Effector memory CD4-positive, alpha-beta T cell (primary cell): Measurements from ENCODE around the gene SLC22A31.

Experiments
- DNase-seq, 3 donors: peaks; one replicate each; pipeline ENCODE4 v3.0.0-alpha.2; 2020
- H3K27ac ChIP-seq: 2 replicates; pipeline ENCODE4 v1.7.0; 2013; ENCODE audit warnings: mild to moderate bottlenecking, low read length, moderate library complexity; ENCODE audit not compliant: insufficient read depth, poor library complexity, severe bottlenecking
- H3K27me3 ChIP-seq: replicated peaks from 2 replicates; pipeline ENCODE4 v1.7.0; 2013; ENCODE audit warnings: mild to moderate bottlenecking, low read length; ENCODE audit not compliant: insufficient read depth, control insufficient read depth, poor library complexity, severe bottlenecking
- H3K36me3 ChIP-seq: 2 replicates; pipeline ENCODE4 v1.7.0; 2013; ENCODE audit warnings: mild to moderate bottlenecking, low read length, moderate library complexity; ENCODE audit not compliant: control insufficient read depth, insufficient read depth
- H3K4me1 ChIP-seq: 2 replicates; pipeline ENCODE4 v1.7.0; 2013; ENCODE audit warnings: low read length, mild to moderate bottlenecking; ENCODE audit not compliant: control insufficient read depth, insufficient read depth, poor library complexity, severe bottlenecking
- H3K4me3 ChIP-seq: 2 replicates; pipeline ENCODE4 v1.7.0; 2013; ENCODE audit warnings: low read length, low read depth, mild to moderate bottlenecking; ENCODE audit not compliant: insufficient read depth, poor library complexity, severe bottlenecking
- H3K9me3 ChIP-seq: 2 replicates; pipeline ENCODE4 v1.7.0; 2013; ENCODE audit warnings: mild to moderate bottlenecking, low read length, moderate library complexity; ENCODE audit not compliant: control insufficient read depth

The SLC22A31 gene

DNA sequence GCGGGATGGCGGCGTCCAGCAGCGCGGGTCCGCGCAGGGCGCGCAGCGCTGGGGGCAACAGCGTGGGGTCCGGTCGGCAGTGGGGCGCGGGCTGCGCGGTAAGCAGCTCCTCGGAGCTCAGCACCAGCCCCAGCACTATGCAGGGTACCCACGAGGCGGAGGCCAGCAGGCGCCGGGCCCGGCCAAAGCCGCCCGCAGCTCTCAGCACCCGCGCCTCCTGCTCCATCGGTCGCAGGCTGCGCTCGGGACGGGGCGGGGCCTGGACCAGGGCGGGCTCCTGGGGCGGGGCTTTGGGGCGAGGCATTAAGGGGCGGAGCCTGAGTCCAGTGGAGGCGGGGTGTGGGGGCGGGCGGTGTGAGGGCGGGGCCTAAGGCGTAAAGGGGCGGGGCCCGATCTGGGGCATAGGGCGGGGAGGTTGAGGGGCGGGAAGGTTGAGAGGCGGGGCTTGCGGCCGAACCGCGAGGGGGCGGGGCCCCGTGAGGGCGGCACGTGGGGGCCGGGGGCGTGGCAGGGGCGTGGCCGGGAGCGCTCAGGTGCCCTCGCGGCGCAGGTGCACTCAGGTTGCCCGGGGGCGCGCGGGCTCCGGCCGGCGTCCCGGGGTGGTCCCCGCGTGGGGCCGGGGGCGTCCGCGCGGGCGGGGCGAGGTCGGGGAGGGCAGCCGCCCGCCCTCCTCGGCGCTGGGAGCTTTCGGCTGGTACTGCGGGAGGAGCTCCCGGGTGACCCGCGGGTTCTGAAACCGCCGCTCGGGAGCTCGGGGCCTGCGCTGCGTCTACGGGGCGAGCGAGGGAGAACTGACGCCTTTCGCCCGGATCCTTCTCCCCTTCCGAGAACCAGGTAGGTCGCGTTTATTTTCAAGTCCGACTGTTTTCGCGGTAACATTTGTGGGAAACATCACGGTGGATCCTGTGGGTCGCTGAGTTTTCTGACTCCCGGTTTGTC is 1.4 kb upstream of the SLC22A31 start:
- H3K27me3 ChIP-seq = peaks cover 19% of the 10 kb centered on the region
- H3K9me3 ChIP-seq = no peaks in the 10 kb centered on the region
- H3K36me3 ChIP-seq = no peaks in the 10 kb centered on the region
- no peak overlapping the region for H3K4me3 ChIP-seq
- peak; percentile 62 to 68 (median 66) for DNase-seq
- H3K27ac ChIP-seq = no peak overlapping the region
- H3K4me1 ChIP-seq = peaks cover 15% of the 10 kb centered on the region

DNA sequence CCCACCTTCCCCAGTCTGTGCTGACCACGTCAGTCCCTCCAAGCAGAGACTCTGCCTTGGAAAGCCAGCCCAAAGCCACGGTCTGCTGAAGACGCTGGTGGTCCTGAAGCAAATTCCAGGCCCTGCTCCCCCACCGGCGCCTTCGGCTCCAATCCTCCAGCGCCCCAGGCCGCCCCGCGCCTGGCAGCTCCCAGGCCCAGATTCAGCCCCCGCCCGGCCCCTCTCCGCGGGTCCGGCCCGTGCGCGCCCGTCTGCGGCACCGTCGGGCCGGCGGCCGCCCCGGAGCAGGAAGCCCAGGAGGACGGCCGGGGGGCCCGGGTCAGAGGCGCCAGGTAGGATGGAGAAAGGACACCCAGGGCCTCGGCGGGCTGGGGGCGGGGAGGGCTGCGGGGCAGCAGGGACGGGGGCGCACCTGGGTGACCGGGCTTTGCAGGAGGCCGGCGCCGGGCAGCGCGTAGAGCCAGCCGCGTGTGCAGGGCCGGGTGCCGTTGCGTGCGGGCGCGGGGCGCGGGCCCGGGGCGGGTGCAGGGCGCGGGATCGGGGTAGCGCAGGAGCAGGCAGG is 594 bp upstream of the SLC22A31 start:
- no peak overlapping the region for H3K4me3 ChIP-seq
- H3K9me3 ChIP-seq = no peaks in the 10 kb centered on the region
- peaks cover 19% of the 10 kb centered on the region for H3K27me3 ChIP-seq
- DNase-seq = no peak
- H3K36me3 ChIP-seq = no peaks in the 10 kb centered on the region
- peaks cover 15% of the 10 kb centered on the region for H3K4me1 ChIP-seq
- no peak overlapping the region for H3K27ac ChIP-seq

DNA sequence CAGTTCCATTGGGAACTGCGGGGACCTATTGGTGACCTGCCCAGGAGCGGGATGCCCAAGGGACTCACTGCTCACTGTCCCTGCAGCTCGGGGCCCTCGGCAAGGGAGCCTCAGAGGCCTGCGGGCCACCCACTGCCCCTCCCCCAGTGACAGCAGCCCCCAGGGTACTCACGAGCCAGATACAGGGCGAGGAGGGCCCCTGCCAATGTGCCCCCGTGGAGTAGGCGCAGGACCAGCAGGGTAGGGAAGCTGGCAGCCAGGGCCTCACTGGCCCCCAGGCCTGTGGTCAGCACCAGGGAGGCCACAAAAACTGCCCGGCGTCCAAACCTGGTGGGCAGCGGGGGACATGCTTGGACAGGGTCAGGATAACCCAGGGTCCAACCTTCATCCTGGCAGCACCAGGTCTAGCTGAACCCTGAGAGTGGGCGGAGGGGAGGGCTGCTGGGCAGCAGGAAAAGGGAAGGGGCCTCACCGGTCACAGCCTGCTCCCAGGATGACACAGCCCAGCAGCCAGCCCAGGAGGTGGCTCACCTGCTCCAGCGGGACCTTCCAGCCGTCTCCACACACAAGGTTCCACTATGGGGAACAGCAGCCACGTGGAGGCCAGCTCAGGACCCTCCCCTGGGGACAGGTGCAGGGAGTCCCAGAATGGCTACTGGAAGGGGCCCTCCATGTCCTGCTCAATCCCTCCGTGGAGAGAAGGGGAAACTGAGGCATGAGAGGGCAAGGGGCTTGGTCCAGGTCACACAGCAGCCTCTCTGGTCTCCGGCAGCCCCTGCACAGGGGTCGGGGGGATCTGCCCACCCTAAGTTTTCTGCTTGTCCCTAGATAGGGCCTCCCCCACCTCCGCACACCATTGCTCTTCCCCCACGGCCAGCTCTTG is 855 bp downstream of the SLC22A31 start:
- no peak for DNase-seq
- Histone ChIP-seq H3K27ac (no peak overlapping the region), H3K27me3 (peaks cover 19% of the 10 kb centered on the region), H3K36me3 (no peaks in the 10 kb centered on the region), H3K9me3 (no peaks in the 10 kb centered on the region), H3K4me3 (no peak overlapping the region), H3K4me1 (peaks cover 15% of the 10 kb centered on the region)

DNA sequence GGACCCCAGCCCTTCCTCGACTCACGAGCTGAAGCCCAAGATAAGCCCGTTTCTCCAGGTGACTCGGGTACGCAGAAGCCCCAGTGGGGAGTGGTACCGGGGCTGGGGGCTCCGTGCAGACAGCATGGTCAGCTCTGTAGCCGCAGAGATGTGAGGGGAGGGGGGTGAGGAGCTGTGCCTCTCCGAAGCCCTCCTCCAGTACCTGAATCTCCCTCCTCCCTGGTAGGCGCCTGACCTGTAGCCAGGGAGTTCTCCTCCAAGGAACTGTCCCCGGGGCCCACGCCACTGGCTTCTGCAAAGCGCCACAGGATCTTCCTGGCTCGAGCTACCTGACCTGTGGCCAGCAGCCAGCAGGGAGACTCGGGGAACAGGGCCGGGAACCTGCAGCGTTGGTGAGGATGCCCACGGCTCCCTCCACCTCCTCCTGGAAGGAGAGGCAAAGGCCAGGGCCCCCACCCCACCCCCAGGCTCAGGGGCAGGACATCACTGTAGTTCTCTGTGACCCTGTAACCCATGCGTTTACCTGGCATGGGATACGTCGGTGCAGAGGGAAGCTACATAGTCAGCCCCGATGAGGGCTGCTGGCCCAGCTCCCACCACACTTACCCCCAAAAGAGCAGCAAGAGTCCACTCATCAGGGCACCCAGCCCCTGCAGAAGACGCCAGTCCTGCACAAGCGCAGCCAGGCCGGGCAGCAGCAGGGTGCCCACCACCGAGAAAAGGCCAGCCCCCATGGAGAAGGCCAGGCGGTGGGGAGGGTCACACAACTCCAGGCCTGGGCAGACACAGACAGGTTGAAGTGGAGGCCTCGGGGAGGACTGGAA is 1.7 kb downstream of the SLC22A31 start:
- Histone ChIP-seq H3K4me1 (peaks cover 15% of the 10 kb centered on the region), H3K27ac (no peak overlapping the region), H3K9me3 (no peaks in the 10 kb centered on the region), H3K27me3 (peaks cover 19% of the 10 kb centered on the region), H3K36me3 (no peaks in the 10 kb centered on the region), H3K4me3 (no peak overlapping the region)
- no peak for DNase-seq

DNA sequence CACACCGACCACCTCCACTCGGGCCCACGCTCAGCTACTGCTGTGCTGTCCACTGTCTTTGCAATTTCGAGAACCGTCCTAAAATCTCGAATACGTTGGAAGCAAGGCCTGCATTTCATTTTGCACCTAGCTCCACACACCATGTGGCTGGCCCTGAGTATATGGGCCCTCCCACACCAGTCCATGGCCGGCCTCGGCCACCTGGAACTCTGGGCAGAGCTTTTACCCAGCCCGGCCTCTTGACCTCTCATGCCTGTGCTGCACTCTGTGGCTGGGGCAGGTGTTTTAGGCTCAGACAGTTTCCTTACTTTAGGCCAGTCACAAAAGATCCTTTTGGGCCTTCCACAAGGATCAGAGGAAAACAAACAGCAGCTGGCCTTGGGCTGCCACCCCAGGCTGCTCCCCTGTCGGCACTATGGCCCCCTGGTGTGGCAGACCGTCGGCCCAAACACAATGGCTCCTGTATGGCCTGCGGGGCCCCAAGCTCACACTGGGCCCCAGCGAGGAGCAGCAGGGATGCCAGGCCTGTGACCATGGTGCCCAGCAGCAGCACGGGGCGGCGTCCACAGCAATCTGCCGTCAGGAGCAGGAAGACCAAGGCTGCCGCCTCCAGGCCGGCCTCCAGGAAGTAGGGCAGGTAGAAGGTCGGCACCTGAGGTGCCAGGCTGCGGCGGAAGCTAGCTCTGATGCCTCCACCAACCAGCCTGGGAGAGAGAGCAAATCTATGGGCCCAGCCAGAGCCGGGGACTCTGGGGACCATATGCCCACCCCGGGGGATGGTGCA is 2.5 kb downstream of the SLC22A31 start:
- peaks cover 19% of the 10 kb centered on the region for H3K27me3 ChIP-seq
- H3K27ac ChIP-seq = no peak overlapping the region
- H3K9me3 ChIP-seq = no peaks in the 10 kb centered on the region
- no peak overlapping the region for H3K4me3 ChIP-seq
- DNase-seq = no peak
- peaks cover 15% of the 10 kb centered on the region for H3K4me1 ChIP-seq
- H3K36me3 ChIP-seq = no peaks in the 10 kb centered on the region

DNA sequence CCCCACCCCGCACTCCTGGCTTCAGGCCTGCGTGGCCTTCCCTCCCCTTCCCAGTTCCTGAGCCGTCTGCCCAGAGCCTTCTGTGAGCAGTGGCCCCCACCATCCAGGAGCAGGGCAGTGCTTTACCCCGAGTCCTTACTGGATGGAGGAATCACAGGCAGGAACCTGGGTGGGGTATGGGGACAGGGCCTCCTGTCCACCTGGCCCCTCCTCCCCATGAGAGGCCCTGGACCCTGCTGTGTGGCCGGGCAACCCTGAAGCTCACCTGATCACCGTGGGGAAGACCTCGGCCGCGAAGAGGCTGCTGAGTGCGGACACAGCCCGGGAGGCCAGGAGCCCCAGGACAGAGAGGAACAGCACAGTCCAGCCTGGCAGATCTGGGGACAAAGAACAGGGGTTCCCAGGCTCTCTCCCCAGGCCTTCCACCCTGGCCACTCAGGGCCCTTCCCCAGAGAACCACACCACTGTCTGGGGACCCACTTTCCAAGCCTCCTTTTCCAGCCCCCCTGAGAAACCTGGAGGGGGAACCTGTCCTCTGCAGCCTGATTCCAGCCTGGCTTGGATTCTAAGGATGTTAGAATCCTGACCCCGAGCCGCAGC is 3.2 kb downstream of the SLC22A31 start:
- H3K27me3 ChIP-seq = peaks cover 15% of the 10 kb centered on the region
- H3K4me3 ChIP-seq = no peak overlapping the region

DNA sequence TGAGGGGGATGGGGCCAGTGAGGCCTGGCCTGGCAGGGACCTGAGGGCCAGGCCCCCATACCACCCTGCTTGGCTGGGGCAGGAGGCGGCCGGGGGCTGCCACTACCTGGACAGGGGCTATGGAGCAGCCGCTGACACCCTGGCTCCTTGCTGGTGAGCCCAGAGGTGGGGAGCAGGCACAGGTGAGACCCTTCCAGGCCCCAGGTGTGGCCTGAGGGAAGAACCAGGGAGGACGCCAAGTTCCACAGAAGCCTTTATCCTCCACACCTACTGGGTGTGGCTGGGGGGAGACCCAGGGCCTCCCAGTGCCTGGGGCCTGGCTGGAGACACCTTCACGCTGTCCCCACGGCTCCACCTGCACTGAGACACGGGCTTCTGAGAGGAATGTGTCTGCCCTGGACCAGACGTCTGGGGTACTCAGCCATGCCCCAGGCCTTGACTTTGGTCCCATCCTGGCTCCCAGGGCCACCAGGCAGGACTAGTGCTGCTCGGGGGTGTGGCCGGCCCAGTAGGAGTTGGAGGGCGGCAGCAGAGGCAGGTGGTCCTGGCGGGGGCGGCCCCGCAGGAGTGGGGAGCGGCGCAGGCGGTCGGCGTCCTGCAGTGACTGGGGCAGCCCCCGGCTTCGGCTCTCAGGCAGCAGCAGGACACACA is 4.7 kb downstream of the SLC22A31 start:
- H3K36me3 ChIP-seq = no peaks in the 10 kb centered on the region
- H3K27ac ChIP-seq = no peak overlapping the region
- H3K4me1 ChIP-seq = peaks cover 14% of the 10 kb centered on the region
- H3K4me3 ChIP-seq = no peak overlapping the region
- no peaks in the 10 kb centered on the region for H3K9me3 ChIP-seq
- peaks cover 11% of the 10 kb centered on the region for H3K27me3 ChIP-seq
- DNase-seq = no peak

More for the DNA sequence above, 3.2 kb downstream of the SLC22A31 start:
- H3K27ac ChIP-seq = no peak overlapping the region
- no peaks in the 10 kb centered on the region for H3K36me3 ChIP-seq
- peaks cover 16% of the 10 kb centered on the region for H3K4me1 ChIP-seq
- H3K9me3 ChIP-seq = no peaks in the 10 kb centered on the region
- no peak for DNase-seq

DNA sequence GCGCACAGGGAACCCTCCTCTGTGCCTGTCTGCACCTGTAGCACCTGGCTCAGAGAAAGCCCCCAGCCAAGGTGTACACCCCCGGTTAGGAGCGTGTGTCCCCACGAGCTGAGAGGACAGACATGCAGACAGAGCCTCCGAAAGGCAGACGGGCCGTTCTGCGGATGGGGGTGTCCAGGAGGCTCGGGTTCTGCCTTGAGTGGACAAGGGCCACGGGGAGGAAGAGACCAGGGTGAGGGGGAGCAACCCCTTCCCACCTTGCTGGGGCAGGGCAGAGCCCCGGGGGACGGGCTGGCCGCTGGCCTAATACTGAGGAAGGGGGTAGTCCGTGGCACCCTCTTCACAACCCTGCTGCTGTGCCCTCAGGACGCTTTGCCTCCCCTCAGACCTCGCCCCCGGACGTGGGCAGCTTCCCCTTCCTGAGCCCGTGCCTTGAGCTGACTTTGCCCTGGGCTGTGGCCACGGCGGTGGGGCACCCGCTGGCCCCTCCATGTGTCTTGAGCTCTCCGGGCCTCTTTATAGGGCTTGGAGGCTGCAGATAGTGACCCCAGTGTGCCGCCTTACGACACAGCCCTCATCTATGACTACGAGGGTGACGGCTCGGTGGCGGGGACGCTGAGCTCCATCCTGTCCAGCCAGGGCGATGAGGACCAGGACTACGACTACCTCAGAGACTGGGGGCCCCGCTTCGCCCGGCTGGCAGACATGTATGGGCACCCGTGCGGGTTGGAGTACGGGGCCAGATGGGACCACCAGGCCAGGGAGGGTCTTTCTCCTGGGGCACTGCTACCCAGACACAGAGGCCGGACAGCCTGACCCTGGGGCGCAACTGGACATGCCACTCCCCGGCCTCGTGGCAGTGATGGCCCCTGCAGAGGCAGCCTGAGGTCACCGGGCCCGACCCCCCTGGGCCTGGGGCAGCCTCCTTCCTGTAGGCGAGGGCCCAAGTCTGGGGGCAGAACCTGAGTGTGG is 5.7 kb downstream of the SLC22A31 start:
- Histone ChIP-seq H3K27ac (no peak overlapping the region), H3K36me3 (no peaks in the 10 kb centered on the region), H3K4me3 (no peak overlapping the region), H3K4me1 (peaks cover 4% of the 10 kb centered on the region), H3K27me3 (peaks cover 1% of the 10 kb centered on the region), H3K9me3 (no peaks in the 10 kb centered on the region)
- no peak for DNase-seq
